GM12878 (cell line): Measurements from ENCODE around the gene RIMBP2. TPM values are rescaled to one million over a fixed set of nuclear protein-coding genes. Genes with fewer than 3 reads are reported as not detected.

Experiments used
- ATAC-seq: fragments of 200-7000 bp; cut with Tn5 transposase; 3 replicates; pipeline ENCODE4 v1.9.1; 2020; ENCODE audit warnings: mild to moderate bottlenecking, moderate library complexity
- BruUV-seq: library from RNA; stranded (reverse); fragments of 400-500 nt; replicated peaks from 2 replicates; lab custom pipeline; 2021; lab: Mats Ljungman, UMichigan
- CTCF ChIA-PET: fragments of 300-600 bp; sonication (Branson Sonifier 250); formaldehyde crosslinking; extraction: SDS; loops from one replicate; lab custom pipeline; 2021; ENCODE audit warnings: inconsistent platforms; lab: Yijun Ruan, JAX
- POLR2A ChIA-PET: fragments of 350-600 bp; formaldehyde crosslinking; extraction: SDS; loops from one replicate; lab custom pipeline; 2021; ENCODE audit warnings: inconsistent platforms; lab: Charles Lee
- RAD21 ChIA-PET: fragments of 300-600 bp; sonication (Branson Sonifier 250); formaldehyde crosslinking; loops from one replicate; lab custom pipeline; 2023; ENCODE audit warnings: antibody characterized with exemption; ENCODE audit not compliant: unreplicated experiment; lab: Charles Lee
- SMC1A ChIA-PET: fragments of 300-600 bp; sonication (Branson Sonifier 250); formaldehyde crosslinking; loops from one replicate; lab custom pipeline; 2023; ENCODE audit not compliant: unreplicated experiment, uncharacterized antibody; lab: Charles Lee
- DNase-seq: peaks from one replicate; pipeline ENCODE4 v3.0.0-alpha.2; 2011; ENCODE audit warnings: low read depth, low spot score
- FAIRE-seq: peaks from 3 replicates; lab custom pipeline; 2011; peaks lifted over from hg19 to GRCh38; lab: Jason Lieb, UNC
- H2AFZ ChIP-seq: 2 replicates; pipeline ENCODE4 v1.6.0; 2011; ENCODE audit warnings: low read depth, low read length, control low read depth; ENCODE audit not compliant: control insufficient read depth
- H3K27ac ChIP-seq: 2 replicates; pipeline ENCODE4 v1.5.1; 2011; ENCODE audit warnings: control low read depth; ENCODE audit not compliant: control insufficient read depth, insufficient read depth
- H3K27me3 ChIP-seq, 2 experiments: replicated peaks in 1 of 2; 2 replicates each; pipeline versions ENCODE4 v1.6.0 to v1.6.1; 2011; ENCODE audit warnings: low read length in 1 of 2; ENCODE audit not compliant: control insufficient read depth in 2 of 2, insufficient read depth in 2 of 2
- H3K36me3 ChIP-seq, 2 experiments: 2 replicates each; pipeline ENCODE4 v1.5.1; 2011; ENCODE audit warnings: low read length in 1 of 2; ENCODE audit not compliant: control insufficient read depth in 2 of 2, insufficient read depth in 2 of 2
- H3K4me1 ChIP-seq: 2 replicates; pipeline ENCODE4 v1.6.1; 2011; ENCODE audit warnings: mild to moderate bottlenecking, low read length, moderate library complexity, mixed read lengths; ENCODE audit not compliant: control insufficient read depth, insufficient read depth
- H3K4me2 ChIP-seq: 2 replicates; pipeline ENCODE4 v1.6.0; 2011; ENCODE audit warnings: control low read depth; ENCODE audit not compliant: control insufficient read depth, insufficient read depth
- H3K4me3 ChIP-seq: fragments of 200-600 bp; sonication (generic); 2 replicates; pipeline ENCODE4 v1.5.1; 2016
- H3K79me2 ChIP-seq: 2 replicates; pipeline ENCODE4 v1.6.0; 2011; ENCODE audit warnings: low read length; ENCODE audit not compliant: control insufficient read depth, insufficient read depth
- H3K9ac ChIP-seq: 2 replicates; pipeline ENCODE4 v1.8.0; 2011; ENCODE audit warnings: low read length, control low read depth, mixed read lengths; ENCODE audit not compliant: control insufficient read depth, insufficient read depth
- H3K9me3 ChIP-seq: replicated peaks from 3 replicates; pipeline ENCODE4 v1.5.1; 2011; ENCODE audit warnings: mild to moderate bottlenecking, low read length; ENCODE audit not compliant: control insufficient read depth, insufficient read depth
- H4K20me1 ChIP-seq: 2 replicates; pipeline ENCODE4 v1.6.0; 2011; ENCODE audit not compliant: control insufficient read depth, insufficient read depth
- CHD2 ChIP-seq: IDR thresholded peaks from 2 replicates; pipeline ENCODE4 v1.6.1; 2011; ENCODE audit warnings: low read depth, low read length, improper control_type of control experiment, borderline replicate concordance
- RCOR1 ChIP-seq: conservative IDR thresholded peaks from 2 replicates; pipeline ENCODE4 v1.6.1; 2012; ENCODE audit warnings: low read depth, low read length, improper control_type of control experiment
- SPI1 ChIP-seq: IDR thresholded peaks from 2 replicates; pipeline ENCODE4 v1.6.1; 2011; ENCODE audit warnings: low read depth, mild to moderate bottlenecking, low read length, moderate library complexity, borderline replicate concordance; ENCODE audit not compliant: insufficient read depth
- STAT1 ChIP-seq: fragments of 450-650 bp; conservative IDR thresholded peaks from 2 replicates; pipeline ENCODE4 v1.6.1; 2014; ENCODE audit warnings: antibody characterized with exemption, mild to moderate bottlenecking
- SUPT20H ChIP-seq: IDR thresholded peaks from 2 replicates; pipeline ENCODE4 v1.6.1; 2011; ENCODE audit warnings: low read depth, mild to moderate bottlenecking, low read length, moderate library complexity, borderline replicate concordance; ENCODE audit not compliant: control insufficient read depth
- TAF1 ChIP-seq: IDR thresholded peaks from 2 replicates; pipeline ENCODE4 v1.6.1; 2011; ENCODE audit warnings: mild to moderate bottlenecking, low read depth, low read length, borderline replicate concordance
- ZNF384 ChIP-seq: IDR thresholded peaks from 2 replicates; pipeline ENCODE4 v1.6.1; 2012; ENCODE audit warnings: low read depth, mild to moderate bottlenecking, low read length, improper control_type of control experiment, borderline replicate concordance
- WGBS: methylation state at CpG from one replicate; pipeline ENCODE4 v1.1.6; 2016; ENCODE audit warnings: low lambda C conversion rate; ENCODE audit not compliant: insufficient replicate concordance, insufficient coverage; ENCODE audit errors: missing lambda C conversion rate; 5-methylcytosine and 5-hydroxymethylcytosine counted together
- in situ Hi-C: fragments of 300-500 bp; cut with MboI; formaldehyde crosslinking; loops from 9 replicates; pipeline ENCODE4 v1.14.3; 2018; ENCODE audit warnings: mixed read lengths
- intact Hi-C: fragments of 100-400 bp; cut with micrococcal nuclease; formaldehyde crosslinking; loops from one replicate; pipeline ENCODE4 v1.14.2; 2022; ENCODE audit not compliant: unreplicated experiment
- polyA plus RNA-seq, 11 experiments: library from polyadenylated mRNA; depleted of rRNA in 4 of 11; unstranded in 6 of 11; stranded (reverse) in 5 of 11; fragments of >200 nt; fragmentation: Nextera tagmentation in 4 of 11; fragmentation: Illumina TruSeq in 1 of 11; extraction: Ambion mirVana in 4 of 11; extraction: Trizol in 1 of 11; gene quantifications; 1 replicate in 1 of 11; 2 replicates in 10 of 11; pipeline versions ENCODE4 v1.2.1 to v1.2.3, GENCODE V29; 2011 to 2016; ENCODE audit warnings: inconsistent platforms in 2 of 11, missing spikeins in 2 of 11, low read depth in 1 of 11
- total RNA-seq, 4 experiments: library from RNA; depleted of rRNA in 3 of 4; stranded (reverse); fragments of >200 nt in 3 of 4; fragmentation: Illumina TruSeq in 1 of 4; extraction: Trizol in 1 of 4; gene quantifications; 2 replicates each; pipeline versions ENCODE4 v1.2.1 to v1.2.3, GENCODE V29; 2013 to 2021
- TF ChIP-seq, protein P1 (sequence below): fragments of 450-650 bp; IDR thresholded peaks from 2 replicates; pipeline ENCODE4 v1.6.1; 2017; ENCODE audit warnings: mild to moderate bottlenecking

RIMBP2 gene
- total and polyA plus RNA-seq, 10 of the 15 experiments (the other 5 are each of a cell fraction or from before 2014, with no cell fraction given) = 0.04 to 2.9 (median 0.07) TPM; not detected in 1

DNA sequence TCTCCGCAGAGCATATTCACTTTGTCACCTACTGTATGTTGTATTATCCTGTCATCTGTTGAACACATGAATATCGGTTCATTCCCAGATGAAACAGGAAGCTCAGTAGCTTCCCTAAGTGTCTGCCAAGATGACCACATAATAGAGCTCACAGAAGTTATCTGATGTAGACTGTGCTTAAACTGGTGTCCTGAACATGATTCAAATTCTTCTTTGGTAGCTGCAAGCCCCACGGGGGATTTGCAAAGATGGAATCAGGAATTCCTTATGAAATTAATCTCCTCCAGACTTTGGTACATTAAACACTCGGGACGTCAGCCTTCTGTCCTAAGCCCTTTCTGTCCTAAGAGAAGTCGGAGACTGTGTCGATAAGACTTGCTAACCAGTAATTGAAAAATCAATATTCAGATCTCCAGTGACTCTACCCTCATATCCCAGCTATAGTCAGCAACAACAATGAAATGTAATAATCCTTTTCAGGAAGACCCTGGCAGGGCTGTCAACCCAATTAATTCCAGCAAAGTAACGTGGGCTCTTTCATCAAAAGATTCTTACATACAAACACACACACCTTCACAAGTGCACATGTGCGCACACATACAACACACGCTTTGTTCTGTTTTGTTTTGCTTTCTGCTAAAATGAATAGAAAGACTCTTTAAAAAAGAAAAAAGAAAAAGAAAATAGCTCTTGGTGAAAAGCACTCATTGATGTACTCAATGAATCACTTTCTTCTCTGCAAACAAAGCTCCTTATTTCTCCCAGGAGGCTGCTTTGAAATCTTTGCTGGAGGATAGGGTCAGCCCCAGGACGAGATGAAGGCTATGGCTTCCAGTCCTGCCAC, 127.2 kb downstream of the RIMBP2 start:
- ChIA-PET CTCF (interaction anchor here (1.2 kb wide), 1 partner anchor 42 kb away, joined by 3 read pairs; no protein-coding TSS in a partner anchor), POLR2A (interaction anchor here (1.1 kb wide), 1 partner anchor 20 kb away, joined by 3 read pairs; no protein-coding TSS in a partner anchor), RAD21 (interaction anchor here (0.8 to 2.0 kb wide), 5 partner anchors 11 to 128 kb away, joined by 3 to 9 read pairs (median 6); partner anchors contain the start of gene RIMBP2), SMC1A (interaction anchor here (0.8 to 3.2 kb wide), 5 partner anchors 15 to 159 kb away, joined by 3 to 10 read pairs (median 4); no protein-coding TSS in a partner anchor)
- BruUV-seq = no TSS peak
- H3K4me2 ChIP-seq = no peak overlapping the region
- in situ Hi-C loops = no loop called here
- no peaks in the 10 kb centered on the region for H3K79me2 ChIP-seq
- intact Hi-C loops = no loop called here
- no peak for FAIRE-seq
- no peaks in the 10 kb centered on the region for H3K27me3 ChIP-seq
- no peak overlapping the region for H3K4me3 ChIP-seq
- no peaks in the 10 kb centered on the region for H4K20me1 ChIP-seq
- no peak for DNase-seq
- WGBS = 34% methylated on average over 11 of the region's 11 CpGs
- no peak overlapping the region for H2AFZ ChIP-seq
- H3K27ac ChIP-seq = no peak overlapping the region
- H3K4me1 ChIP-seq = no peaks in the 10 kb centered on the region
- no peak overlapping the region for H3K9ac ChIP-seq
- no peaks in the 10 kb centered on the region for H3K36me3 ChIP-seq
- ATAC-seq = no peak
- TF ChIP-seq CHD2 (no peak), ZNF384 (no peak), STAT1 (no peak), SUPT20H (no peak), RCOR1 (no peak), TAF1 (no peak), SPI1 (no peak)
- TF ChIP-seq, protein P1, sequence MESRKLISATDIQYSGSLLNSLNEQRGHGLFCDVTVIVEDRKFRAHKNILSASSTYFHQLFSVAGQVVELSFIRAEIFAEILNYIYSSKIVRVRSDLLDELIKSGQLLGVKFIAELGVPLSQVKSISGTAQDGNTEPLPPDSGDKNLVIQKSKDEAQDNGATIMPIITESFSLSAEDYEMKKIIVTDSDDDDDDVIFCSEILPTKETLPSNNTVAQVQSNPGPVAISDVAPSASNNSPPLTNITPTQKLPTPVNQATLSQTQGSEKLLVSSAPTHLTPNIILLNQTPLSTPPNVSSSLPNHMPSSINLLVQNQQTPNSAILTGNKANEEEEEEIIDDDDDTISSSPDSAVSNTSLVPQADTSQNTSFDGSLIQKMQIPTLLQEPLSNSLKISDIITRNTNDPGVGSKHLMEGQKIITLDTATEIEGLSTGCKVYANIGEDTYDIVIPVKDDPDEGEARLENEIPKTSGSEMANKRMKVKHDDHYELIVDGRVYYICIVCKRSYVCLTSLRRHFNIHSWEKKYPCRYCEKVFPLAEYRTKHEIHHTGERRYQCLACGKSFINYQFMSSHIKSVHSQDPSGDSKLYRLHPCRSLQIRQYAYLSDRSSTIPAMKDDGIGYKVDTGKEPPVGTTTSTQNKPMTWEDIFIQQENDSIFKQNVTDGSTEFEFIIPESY = no peak
- H3K9me3 ChIP-seq = peaks cover under 1% of the 10 kb centered on the region; the same call in 2 of the 3 replicates
